Upper lobe of right lung (tissue), 1 donor: Measurements from ENCODE around the gene SURF4. TPM values are rescaled to one million over a fixed set of nuclear protein-coding genes. Genes with fewer than 3 reads are reported as not detected.
"Not testable (repeated sequence)": the region's sequence is repeated elsewhere in the genome, so short reads cannot be mapped to it uniquely, and the experiment has no call there.

Experiments
- ATAC-seq: fragments of 200-7000 bp; cut with Tn5 transposase; one replicate; pipeline ENCODE4 v1.9.1; 2020; ENCODE audit warnings: mild to moderate bottlenecking, moderate library complexity
- DNase-seq: peaks from one replicate; pipeline ENCODE4 v3.0.0-alpha.2; 2020
- H3K27ac ChIP-seq: fragments of 200-600 bp; one replicate; pipeline ENCODE4 v1.8.0; 2022
- H3K27me3 ChIP-seq: fragments of 200-600 bp; one replicate; pipeline ENCODE4 v1.8.0; 2022; ENCODE audit warnings: mild to moderate bottlenecking
- H3K36me3 ChIP-seq: fragments of 200-600 bp; one replicate; pipeline ENCODE4 v1.8.0; 2022
- H3K4me1 ChIP-seq: fragments of 200-600 bp; one replicate; pipeline ENCODE4 v1.8.0; 2022
- H3K4me3 ChIP-seq: fragments of 200-600 bp; one replicate; pipeline ENCODE4 v1.8.0; 2022; ENCODE audit warnings: mild to moderate bottlenecking
- H3K9me3 ChIP-seq: fragments of 200-600 bp; one replicate; pipeline ENCODE4 v1.8.0; 2022
- CTCF ChIP-seq: fragments of 200-600 bp; IDR thresholded peaks from one replicate; pipeline ENCODE4 v1.8.0; 2022; ENCODE audit warnings: antibody characterized with exemption
- intact Hi-C: fragments of 100-400 bp; cut with DNase I; formaldehyde crosslinking; loops from one replicate; pipeline ENCODE4 v1.11.0; 2022
- total RNA-seq: library from RNA; stranded (reverse); fragmentation: NEBNext Ultra II Directional; extraction: Animal tissue kit (Norgen Biotek cat#: 25700); gene quantifications from one replicate; pipeline ENCODE4 v1.2.1, GENCODE V29; 2021
- donor health status: DM: no; HTN: yes; CAD: no; lungs with severe emphysema.

Gene SURF4
- total RNA-seq, 1 donor from 2014 or later, result 142 TPM

- intact Hi-C loops, result no loop called here
- Histone ChIP-seq H3K9me3 (no peaks in the 10 kb centered on the region), H3K27ac (no peak overlapping the region), H3K4me1 (no peaks in the 10 kb centered on the region), H3K4me3 (no peak overlapping the region), H3K27me3 (no peaks in the 10 kb centered on the region), H3K36me3 (peaks cover 30% of the 10 kb centered on the region)
- peak; percentile 38 for DNase-seq
- TF ChIP-seq CTCF, result no peak
- no peak for ATAC-seq
These were observed 47.9 kb downstream of the SURF4 start for GRCh38 chr9:133327834-133328484.

GRCh38 chr9:133327021-133327420 is 48.8 kb downstream of the SURF4 start:
- intact Hi-C loops, H3K27ac ChIP-seq, ATAC-seq, H3K27me3 ChIP-seq, H3K9me3 ChIP-seq, H3K4me3 ChIP-seq, H3K4me1 ChIP-seq, DNase-seq: not testable (repeated sequence)
- H3K36me3 ChIP-seq, result peaks cover 20% of the 10 kb centered on the region

GRCh38 chr9:133323991-133324703 is 51.7 kb downstream of the SURF4 start:
- DNase-seq (peak; percentile 48), ATAC-seq (no peak)
- Histone ChIP-seq H3K4me3 (no peak overlapping the region), H3K27me3 (no peaks in the 10 kb centered on the region), H3K36me3 (no peaks in the 10 kb centered on the region), H3K27ac (no peak overlapping the region), H3K4me1 (no peaks in the 10 kb centered on the region), H3K9me3 (no peaks in the 10 kb centered on the region)
- intact Hi-C loops, result no loop called here
- no peak for TF ChIP-seq CTCF

- intact Hi-C loops, result no loop called here
- no peaks in the 10 kb centered on the region for H3K36me3 ChIP-seq
- TF ChIP-seq CTCF, result no peak
- no peak overlapping the region for H3K27ac ChIP-seq
- H3K9me3 ChIP-seq, result no peaks in the 10 kb centered on the region
- no peak overlapping the region for H3K4me3 ChIP-seq
- DNase-seq, result peak; percentile 52
- no peak for ATAC-seq
- no peaks in the 10 kb centered on the region for H3K4me1 ChIP-seq
- no peaks in the 10 kb centered on the region for H3K27me3 ChIP-seq
These were observed 52.6 kb downstream of the SURF4 start for GRCh38 chr9:133323211-133323610.

- no peak for ATAC-seq
- intact Hi-C loops, result no loop called here
These were observed 53.2 kb downstream of the SURF4 start for GRCh38 chr9:133322701-133323100.

More at GRCh38 chr9:133322701-133323100, 53.2 kb downstream of the SURF4 start:
- H3K9me3 ChIP-seq, result no peaks in the 10 kb centered on the region
- no peak for TF ChIP-seq CTCF
- DNase-seq, result no peak
- H3K27me3 ChIP-seq, result no peaks in the 10 kb centered on the region
- no peak overlapping the region for H3K4me3 ChIP-seq
- H3K27ac ChIP-seq, result no peak overlapping the region
- no peaks in the 10 kb centered on the region for H3K36me3 ChIP-seq
- H3K4me1 ChIP-seq, result no peaks in the 10 kb centered on the region
